Activated CD8-positive, alpha-beta memory T cell treated with anti-CD3 and anti-CD28 coated beads, Interleukin-2, amount 10 ng/mL, durations not matched to agents 7 days and 5 days (primary cell): ENCODE data around the gene SORBS1. TPM values are rescaled to one million over a fixed set of nuclear protein-coding genes. Genes with fewer than 3 reads are reported as not detected.
A peak's percentile ranks its signal among the peaks of the same experiment; 100 is the strongest.

Source experiments
- ATAC-seq: fragments of 150-1000 bp; cut with Tn5 transposase; one replicate; pipeline ENCODE4 v1.10.0; 2021; ENCODE audit warnings: moderate library complexity
- CTCF ChIA-PET: fragments of 350-600 bp; sonication (Branson Sonifier 250); formaldehyde crosslinking; loops from one replicate; lab custom pipeline; 2021; ENCODE audit warnings: antibody characterized with exemption; lab: Charles Lee
- DNase-seq: peaks from one replicate; pipeline ENCODE4 v3.0.0-alpha.2; 2020
- H3K27ac Mint-ChIP-seq: one replicate; pipeline ENCODE4 v1.8.0; 2021; ENCODE audit warnings: mild to moderate bottlenecking, mixed read lengths
- H3K27me3 Mint-ChIP-seq: one replicate; pipeline ENCODE4 v1.8.0; 2021; ENCODE audit warnings: mixed read lengths
- H3K36me3 Mint-ChIP-seq: one replicate; pipeline ENCODE4 v1.8.0; 2021; ENCODE audit warnings: mild to moderate bottlenecking, mixed read lengths
- H3K4me1 Mint-ChIP-seq: one replicate; pipeline ENCODE4 v1.8.0; 2021; ENCODE audit warnings: mixed read lengths
- H3K4me3 Mint-ChIP-seq: one replicate; pipeline ENCODE4 v1.8.0; 2021; ENCODE audit warnings: mild to moderate bottlenecking, moderate library complexity, mixed read lengths
- H3K9me3 Mint-ChIP-seq: one replicate; pipeline ENCODE4 v1.8.0; 2022; ENCODE audit warnings: low read depth, mixed read lengths
- total RNA-seq, 2 experiments: library from RNA; stranded (reverse); gene quantifications; one replicate each; pipeline ENCODE4 v1.2.3, GENCODE V29; 2021

The SORBS1 gene
- total RNA-seq, 2 experiments from 2014 or later = 0.47 to 0.89 TPM

DNA sequence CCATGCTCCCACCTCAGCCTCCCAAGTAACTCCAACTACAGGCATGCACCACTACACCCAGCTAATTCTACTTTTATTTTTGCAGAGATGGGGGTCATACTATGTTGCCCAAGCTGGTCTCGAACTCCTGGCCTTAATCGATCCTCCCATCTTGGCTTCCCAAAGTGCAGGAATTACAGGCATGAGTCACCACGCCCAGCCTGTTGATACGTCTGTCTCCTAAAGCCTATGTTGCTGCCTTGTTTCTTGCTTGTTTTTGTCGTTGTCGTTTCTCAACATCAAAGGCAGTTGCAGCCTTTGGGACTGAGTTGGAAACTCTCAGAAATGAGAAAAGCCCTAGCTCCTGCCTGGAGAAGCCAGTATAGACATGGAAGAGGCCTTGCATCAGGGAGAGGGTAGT, 49.9 kb downstream of the SORBS1 start:
- Mint-ChIP-seq H3K4me1 (peaks cover 10% of the 10 kb centered on the region), H3K27ac (no peak overlapping the region), H3K36me3 (no peaks in the 10 kb centered on the region), H3K4me3 (no peak overlapping the region), H3K27me3 (peaks cover 17% of the 10 kb centered on the region), H3K9me3 (no peaks in the 10 kb centered on the region)
- CTCF ChIA-PET = interaction anchor here (1.5 kb wide), 1 partner anchor 137 kb away, joined by 3 read pairs; no protein-coding TSS in a partner anchor
- ATAC-seq = no peak
- no peak for DNase-seq

DNA sequence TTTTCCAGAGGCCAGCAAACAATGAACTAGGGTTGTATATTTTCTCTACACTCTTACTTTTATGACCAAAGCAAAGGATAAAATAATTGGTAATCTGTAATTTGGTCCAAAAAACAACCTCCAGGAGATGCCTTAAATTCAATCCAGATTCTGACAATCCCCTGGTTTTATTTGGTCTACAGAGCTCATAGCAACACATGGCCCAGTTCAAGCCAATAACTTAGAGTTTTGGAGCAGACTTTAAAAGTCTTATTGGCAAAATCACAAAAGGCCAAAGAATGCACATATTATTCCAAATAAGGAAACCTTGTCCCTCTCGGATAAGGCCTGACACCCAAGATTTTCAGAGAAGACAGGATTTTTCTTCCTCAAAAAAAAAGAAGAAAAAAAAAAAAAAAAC, 51.9 kb downstream of the SORBS1 start:
- H3K4me1 Mint-ChIP-seq = peaks cover 8% of the 10 kb centered on the region
- peaks cover 17% of the 10 kb centered on the region for H3K27me3 Mint-ChIP-seq
- H3K27ac Mint-ChIP-seq = no peak overlapping the region
- H3K4me3 Mint-ChIP-seq = no peak overlapping the region
- no peaks in the 10 kb centered on the region for H3K9me3 Mint-ChIP-seq
- CTCF ChIA-PET = interaction anchor here (1.3 kb wide), 1 partner anchor 79 kb away, joined by 3 read pairs; no protein-coding TSS in a partner anchor
- DNase-seq (no peak), ATAC-seq (no peak)
- H3K36me3 Mint-ChIP-seq = no peaks in the 10 kb centered on the region

DNA sequence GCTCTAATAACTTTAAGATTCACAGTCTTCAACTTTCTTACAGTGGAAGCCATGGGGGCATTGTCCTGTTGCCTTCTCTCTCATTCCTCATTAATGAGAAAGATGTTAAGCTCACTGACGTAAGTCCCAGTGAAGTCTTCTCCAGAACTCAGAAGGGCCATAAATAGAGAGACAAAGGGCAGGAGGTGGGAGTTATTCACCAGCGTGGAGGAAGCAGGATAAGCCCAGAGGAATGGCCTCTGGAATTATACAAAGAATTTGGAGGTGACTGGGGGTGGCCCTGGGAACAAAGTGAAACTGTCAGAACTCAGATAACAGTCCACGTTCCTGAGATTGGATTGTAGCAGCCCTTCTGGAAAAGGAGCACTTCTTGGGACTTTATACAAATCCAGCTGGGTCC, 52.4 kb downstream of the SORBS1 start:
- DNase-seq = no peak
- peaks cover 3% of the 10 kb centered on the region for H3K4me1 Mint-ChIP-seq
- no peak for ATAC-seq
- H3K27ac Mint-ChIP-seq = no peak overlapping the region
- peaks cover 17% of the 10 kb centered on the region for H3K27me3 Mint-ChIP-seq
- CTCF ChIA-PET = interaction anchor here (1.3 kb wide), 1 partner anchor 78 kb away, joined by 3 read pairs; no protein-coding TSS in a partner anchor
- no peak overlapping the region for H3K4me3 Mint-ChIP-seq
- H3K36me3 Mint-ChIP-seq = no peaks in the 10 kb centered on the region
- H3K9me3 Mint-ChIP-seq = no peaks in the 10 kb centered on the region

DNA sequence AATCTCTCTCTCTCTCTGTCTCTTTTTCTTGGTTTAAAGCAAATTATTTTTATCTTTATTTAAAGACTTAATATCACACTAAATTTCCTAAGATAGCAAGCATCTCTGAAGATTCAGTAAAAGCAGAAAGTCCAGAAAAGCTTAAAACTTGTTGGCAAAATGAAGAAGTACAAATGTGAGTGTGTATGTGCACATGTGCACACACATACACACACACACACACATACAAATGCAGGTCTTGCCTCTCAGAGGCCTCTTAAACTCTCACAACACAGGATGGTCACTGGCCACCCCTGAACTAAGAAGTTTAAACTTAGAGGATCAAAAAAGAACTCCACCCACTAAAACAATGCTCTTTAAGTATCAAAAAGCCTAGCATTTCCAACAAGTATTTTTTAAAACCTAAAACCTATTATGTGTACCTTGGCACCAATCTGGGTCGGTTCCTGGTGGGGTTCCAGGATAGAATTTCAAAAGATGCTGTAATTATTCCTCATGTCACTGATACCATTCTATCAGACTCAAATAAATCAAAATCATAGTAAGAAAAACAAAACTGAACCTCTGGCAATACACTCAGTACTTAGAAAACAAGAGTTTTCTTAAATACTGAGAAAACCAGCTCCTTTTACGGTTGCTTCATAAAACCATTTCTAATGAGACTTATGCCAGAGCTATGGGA, 55.0 kb downstream of the SORBS1 start:
- no peaks in the 10 kb centered on the region for H3K36me3 Mint-ChIP-seq
- peaks cover 11% of the 10 kb centered on the region for H3K27me3 Mint-ChIP-seq
- H3K27ac Mint-ChIP-seq = no peak overlapping the region
- no peak overlapping the region for H3K4me3 Mint-ChIP-seq
- DNase-seq (no peak), ATAC-seq (no peak)
- CTCF ChIA-PET = no interaction called here
- no peaks in the 10 kb centered on the region for H3K4me1 Mint-ChIP-seq
- H3K9me3 Mint-ChIP-seq = no peaks in the 10 kb centered on the region

DNA sequence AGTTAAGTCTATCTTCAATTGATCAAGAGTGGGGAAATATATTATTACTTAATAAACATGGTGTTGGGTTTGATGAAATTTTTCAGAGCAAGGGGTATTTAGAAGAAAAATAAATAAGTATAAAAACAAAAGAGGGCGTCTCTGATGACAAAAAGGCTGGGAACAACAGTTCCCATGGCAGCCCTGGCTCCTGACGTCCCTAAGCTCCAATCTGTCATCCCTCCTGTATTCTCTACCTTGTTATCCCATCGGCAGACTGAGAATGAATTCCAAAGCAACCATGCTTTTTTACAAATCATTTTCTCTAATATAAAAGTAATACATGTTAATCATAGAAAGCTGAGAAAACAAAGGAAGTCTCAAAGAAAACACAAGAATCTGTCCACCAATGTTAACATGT, 55.5 kb downstream of the SORBS1 start:
- CTCF ChIA-PET = no interaction called here
- Mint-ChIP-seq H3K27ac (no peak overlapping the region), H3K4me1 (no peaks in the 10 kb centered on the region), H3K4me3 (no peak overlapping the region), H3K27me3 (peaks cover 8% of the 10 kb centered on the region), H3K36me3 (no peaks in the 10 kb centered on the region), H3K9me3 (no peaks in the 10 kb centered on the region)
- DNase-seq = no peak
- no peak for ATAC-seq

DNA sequence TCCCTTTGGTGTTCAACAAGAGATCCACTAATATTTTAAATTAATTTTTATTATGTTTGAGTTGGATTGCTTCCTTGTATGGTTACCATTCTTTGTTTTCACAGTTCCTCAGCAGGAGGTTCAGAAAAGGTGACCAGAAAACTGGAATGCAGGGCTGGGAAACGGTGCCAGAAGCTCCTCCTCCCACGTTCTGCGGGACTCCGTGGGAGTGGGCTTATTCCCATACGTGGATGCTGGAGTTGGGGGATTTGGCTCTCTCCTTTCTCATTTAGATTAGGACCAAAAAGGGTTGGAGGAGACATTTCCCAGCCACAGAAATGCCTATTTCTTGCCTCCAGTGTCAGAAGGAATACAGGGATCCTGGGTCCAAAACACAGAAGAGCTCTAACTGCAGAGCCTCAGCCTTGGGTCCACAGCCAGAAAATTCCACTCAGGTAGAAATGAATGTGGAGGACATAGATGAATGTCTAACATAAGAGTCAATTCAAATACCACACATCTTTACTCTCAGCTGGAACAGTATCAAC, 56.0 kb downstream of the SORBS1 start:
- no peak overlapping the region for H3K27ac Mint-ChIP-seq
- no peak overlapping the region for H3K4me3 Mint-ChIP-seq
- ATAC-seq = no peak
- no peaks in the 10 kb centered on the region for H3K9me3 Mint-ChIP-seq
- H3K36me3 Mint-ChIP-seq = no peaks in the 10 kb centered on the region
- no peak for DNase-seq
- CTCF ChIA-PET = no interaction called here
- H3K27me3 Mint-ChIP-seq = peaks cover 8% of the 10 kb centered on the region
- H3K4me1 Mint-ChIP-seq = no peaks in the 10 kb centered on the region

DNA sequence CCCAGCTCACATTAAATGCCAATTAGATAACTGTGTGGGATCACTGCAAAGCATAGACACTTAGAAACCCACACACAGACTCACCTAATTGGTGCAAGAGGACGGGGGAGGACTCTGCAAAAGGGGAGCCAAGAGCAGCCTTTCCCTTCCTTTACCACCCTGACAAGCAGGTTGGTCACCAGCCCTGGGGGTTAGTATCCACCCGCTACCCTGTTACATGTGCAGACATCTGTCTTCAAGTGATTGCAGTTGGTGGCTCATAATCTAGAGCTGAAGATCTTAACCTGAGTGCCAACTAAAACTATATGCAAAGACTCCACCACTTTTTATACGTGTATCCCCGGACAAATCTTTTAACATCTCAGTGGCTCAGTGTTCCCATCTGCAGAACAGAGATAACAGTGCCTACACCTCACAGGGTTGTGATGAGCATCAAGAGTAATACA, 56.9 kb downstream of the SORBS1 start:
- Mint-ChIP-seq H3K4me3 (no peak overlapping the region), H3K4me1 (no peaks in the 10 kb centered on the region), H3K9me3 (no peaks in the 10 kb centered on the region), H3K36me3 (no peaks in the 10 kb centered on the region), H3K27me3 (peaks cover 6% of the 10 kb centered on the region), H3K27ac (no peak overlapping the region)
- DNase-seq (no peak), ATAC-seq (no peak)
- CTCF ChIA-PET = no interaction called here

DNA sequence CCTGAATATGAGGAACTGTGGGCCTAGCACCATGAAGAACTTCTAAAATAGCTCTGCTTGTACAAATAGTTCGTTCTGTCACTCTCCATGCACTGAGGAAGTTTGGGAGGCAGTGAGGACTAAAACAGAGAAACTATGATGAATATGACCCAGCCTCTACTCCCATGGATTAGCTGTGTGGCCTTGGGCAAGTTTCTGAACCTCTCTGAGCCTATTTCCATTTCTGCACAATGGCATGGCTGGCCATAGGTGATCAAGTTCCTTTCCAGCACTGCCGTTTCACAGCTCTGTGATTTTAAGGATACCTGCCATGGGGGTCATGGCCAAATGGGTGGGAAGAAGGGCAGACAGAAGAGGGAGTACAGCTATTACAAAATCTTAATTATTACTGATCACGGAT, 57.6 kb downstream of the SORBS1 start:
- no peaks in the 10 kb centered on the region for H3K9me3 Mint-ChIP-seq
- H3K4me3 Mint-ChIP-seq = no peak overlapping the region
- no peak overlapping the region for H3K27ac Mint-ChIP-seq
- no peaks in the 10 kb centered on the region for H3K4me1 Mint-ChIP-seq
- DNase-seq (no peak), ATAC-seq (no peak)
- no peaks in the 10 kb centered on the region for H3K36me3 Mint-ChIP-seq
- CTCF ChIA-PET = no interaction called here
- H3K27me3 Mint-ChIP-seq = peaks cover 6% of the 10 kb centered on the region

DNA sequence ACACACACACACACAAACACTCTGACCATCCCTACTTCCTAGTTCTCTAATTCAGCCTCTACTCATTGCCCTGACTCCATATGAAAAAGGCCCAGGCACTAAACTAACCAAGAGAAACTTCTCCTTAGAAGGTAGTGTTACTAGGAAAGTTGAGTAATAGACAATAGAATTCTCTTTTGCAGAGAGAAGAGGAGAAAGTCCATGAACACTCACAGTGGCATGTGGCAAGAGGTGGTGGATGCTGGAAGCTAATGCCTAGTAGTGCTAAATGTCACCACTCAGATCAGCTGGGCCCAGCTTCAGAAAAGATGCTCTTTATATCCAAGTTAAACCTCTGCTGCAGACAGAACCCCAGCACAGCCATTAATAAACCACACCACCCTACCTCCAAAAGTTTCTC, 58.2 kb downstream of the SORBS1 start:
- Mint-ChIP-seq H3K36me3 (no peaks in the 10 kb centered on the region), H3K27ac (no peak overlapping the region), H3K27me3 (peaks cover 3% of the 10 kb centered on the region), H3K4me3 (no peak overlapping the region), H3K4me1 (no peaks in the 10 kb centered on the region), H3K9me3 (no peaks in the 10 kb centered on the region)
- DNase-seq = no peak
- no peak for ATAC-seq
- CTCF ChIA-PET = no interaction called here

DNA sequence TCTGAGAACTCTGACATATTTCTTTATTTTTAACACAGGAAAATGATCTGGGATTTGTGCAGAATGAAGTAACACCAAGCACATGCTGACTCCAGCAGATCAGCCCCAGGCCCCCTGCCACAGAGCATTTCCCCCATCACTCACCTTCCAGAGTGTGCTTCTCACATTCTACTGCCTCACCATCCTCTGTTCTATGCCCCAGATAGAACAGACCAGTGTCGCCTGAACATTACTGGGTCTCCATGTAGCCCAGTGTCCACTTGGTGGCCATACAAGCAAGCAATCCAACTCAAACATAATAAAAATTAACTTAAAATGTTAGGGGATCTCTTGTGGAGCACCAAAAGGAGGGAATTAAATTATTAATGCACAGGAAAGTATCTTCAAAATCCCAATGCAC, 58.8 kb downstream of the SORBS1 start:
- Mint-ChIP-seq H3K27me3 (peaks cover 3% of the 10 kb centered on the region), H3K9me3 (no peaks in the 10 kb centered on the region), H3K4me3 (no peak overlapping the region), H3K36me3 (no peaks in the 10 kb centered on the region), H3K4me1 (no peaks in the 10 kb centered on the region), H3K27ac (no peak overlapping the region)
- CTCF ChIA-PET = no interaction called here
- ATAC-seq = no peak
- DNase-seq = no peak

DNA sequence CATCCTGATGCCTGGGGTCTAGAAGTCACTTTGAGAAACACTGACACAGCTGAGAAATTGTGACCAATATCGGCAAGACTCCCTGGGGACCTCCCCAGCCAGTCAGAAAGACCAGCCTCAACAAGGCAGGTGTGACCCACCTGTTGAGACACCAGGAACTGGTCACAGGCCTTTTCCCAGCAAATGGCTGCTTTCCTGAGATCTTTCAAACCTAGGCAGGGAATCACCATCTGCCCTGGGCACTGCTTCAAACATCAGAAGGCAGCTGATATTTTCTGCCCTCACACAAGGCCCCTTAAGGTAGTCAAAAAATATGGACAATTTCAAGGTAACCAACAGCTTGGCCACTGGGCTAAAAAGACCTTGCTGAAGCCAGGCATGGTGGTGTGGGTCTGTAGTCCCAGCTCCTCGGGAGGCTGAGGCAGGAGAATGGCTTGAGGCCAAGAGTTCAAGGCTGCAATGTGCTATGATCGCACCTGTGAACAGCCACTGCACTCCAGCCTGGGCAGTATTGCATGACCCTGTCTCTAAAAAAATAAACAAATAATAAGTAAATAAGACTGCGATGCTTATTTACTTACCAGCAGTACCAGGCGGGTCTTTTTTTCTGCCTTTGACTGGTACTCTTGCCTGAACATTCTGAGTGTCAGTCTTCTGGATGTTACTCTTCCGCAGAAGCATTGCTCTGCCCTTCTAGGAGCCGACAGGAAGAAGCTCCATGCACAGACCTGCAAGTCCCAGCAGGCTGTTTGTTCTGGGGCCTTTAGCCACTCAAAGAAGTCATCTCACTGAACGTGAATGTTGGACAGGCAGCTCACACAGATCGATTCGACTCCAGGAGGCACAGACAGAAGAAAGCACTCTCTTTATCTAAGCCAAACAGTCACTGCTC, 59.7 kb downstream of the SORBS1 start:
- CTCF ChIA-PET = interaction anchor here (1.2 kb wide), 1 partner anchor 71 kb away, joined by 3 read pairs; no protein-coding TSS in a partner anchor
- H3K27me3 Mint-ChIP-seq = peaks cover 3% of the 10 kb centered on the region
- H3K4me3 Mint-ChIP-seq = no peak overlapping the region
- DNase-seq (no peak), ATAC-seq (no peak)
- no peaks in the 10 kb centered on the region for H3K9me3 Mint-ChIP-seq
- no peaks in the 10 kb centered on the region for H3K4me1 Mint-ChIP-seq
- no peak overlapping the region for H3K27ac Mint-ChIP-seq
- no peaks in the 10 kb centered on the region for H3K36me3 Mint-ChIP-seq

DNA sequence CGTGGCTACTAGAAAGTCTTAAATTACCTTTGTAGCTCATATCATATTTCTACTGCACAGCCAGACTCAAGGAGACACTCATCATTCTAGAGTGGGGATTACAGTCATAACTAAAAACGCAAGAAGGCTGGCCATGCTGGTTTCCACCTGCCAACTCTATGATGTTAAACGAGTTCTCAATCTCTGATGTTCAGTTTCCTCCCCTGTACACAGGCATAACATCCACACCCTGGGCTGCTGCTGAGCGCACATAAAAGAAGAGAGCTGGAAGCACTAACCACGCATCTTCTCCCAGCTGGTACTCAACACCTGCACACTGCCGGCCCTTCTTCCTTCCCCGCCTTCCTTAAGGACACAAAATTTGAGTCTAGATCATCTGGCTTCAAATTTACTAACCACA, 60.5 kb downstream of the SORBS1 start:
- CTCF ChIA-PET = interaction anchor here (1.2 kb wide), 1 partner anchor 70 kb away, joined by 3 read pairs; no protein-coding TSS in a partner anchor
- no peaks in the 10 kb centered on the region for H3K9me3 Mint-ChIP-seq
- no peaks in the 10 kb centered on the region for H3K36me3 Mint-ChIP-seq
- no peak overlapping the region for H3K4me3 Mint-ChIP-seq
- DNase-seq (no peak), ATAC-seq (peak; percentile 36)
- peaks cover 3% of the 10 kb centered on the region for H3K27me3 Mint-ChIP-seq
- H3K4me1 Mint-ChIP-seq = no peaks in the 10 kb centered on the region
- H3K27ac Mint-ChIP-seq = no peak overlapping the region

DNA sequence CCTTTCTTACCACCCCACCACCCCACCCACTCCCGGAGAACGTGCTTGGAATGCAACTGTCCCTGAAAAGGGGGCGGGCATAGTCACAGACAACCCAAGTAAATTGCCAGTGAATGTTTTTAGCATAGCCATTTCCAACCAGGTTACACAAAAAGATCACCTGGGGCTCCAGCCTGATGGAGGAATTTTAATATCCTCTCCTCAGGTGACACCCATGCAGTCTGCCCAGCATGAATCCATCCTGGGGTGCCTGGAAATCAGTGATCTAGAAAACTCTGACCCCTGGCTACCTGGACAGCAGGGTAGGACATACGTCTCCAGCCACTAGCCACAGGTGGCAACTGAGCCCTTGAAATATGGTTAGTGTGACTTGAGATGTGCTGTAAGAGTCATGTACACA, 61.1 kb downstream of the SORBS1 start:
- peaks cover 3% of the 10 kb centered on the region for H3K27me3 Mint-ChIP-seq
- no peaks in the 10 kb centered on the region for H3K9me3 Mint-ChIP-seq
- CTCF ChIA-PET = no interaction called here
- H3K4me1 Mint-ChIP-seq = no peaks in the 10 kb centered on the region
- no peak overlapping the region for H3K27ac Mint-ChIP-seq
- ATAC-seq (no peak), DNase-seq (no peak)
- H3K4me3 Mint-ChIP-seq = no peak overlapping the region
- no peaks in the 10 kb centered on the region for H3K36me3 Mint-ChIP-seq
